H1 (cell line): Measurements from ENCODE around the gene KLHL17. TPM values are rescaled to one million over a fixed set of nuclear protein-coding genes. Genes with fewer than 3 reads are reported as not detected.

ENCODE experiments used
- BACH1 ChIP-seq: IDR thresholded peaks from 2 replicates; pipeline ENCODE4 v1.6.1; 2012; ENCODE audit warnings: low read length, improper control_type of control experiment
- BCL11A ChIP-seq, 2 experiments: IDR thresholded peaks; one replicate each; pipeline ENCODE4 v1.6.1; 2011; ENCODE audit warnings: low read depth in 2 of 2, low read length in 2 of 2, mild to moderate bottlenecking in 2 of 2
- CTBP2 ChIP-seq: IDR thresholded peaks from 2 replicates; pipeline ENCODE4 v1.7.0; 2011; ENCODE audit warnings: borderline replicate concordance, mild to moderate bottlenecking, moderate library complexity, mixed read lengths, low read length; ENCODE audit not compliant: insufficient read depth, insufficient read length
- KDM4A ChIP-seq: IDR thresholded peaks from one replicate; pipeline ENCODE4 v1.7.1; 2012; ENCODE audit warnings: low read depth, mild to moderate bottlenecking, moderate library complexity, low read length, inconsistent platforms; ENCODE audit not compliant: severe bottlenecking
- NANOG ChIP-seq: IDR thresholded peaks from 2 replicates; pipeline ENCODE4 v1.6.1; 2011; ENCODE audit warnings: low read length, low read depth, mild to moderate bottlenecking, inconsistent platforms; ENCODE audit not compliant: insufficient read depth, poor library complexity, severe bottlenecking
- NRF1 ChIP-seq: IDR thresholded peaks from 2 replicates; pipeline ENCODE4 v1.6.1; 2011; ENCODE audit warnings: mild to moderate bottlenecking, low read depth, low read length, improper control_type of control experiment
- RAD21 ChIP-seq, 2 experiments: IDR thresholded peaks in 1 of 2; conservative IDR thresholded peaks in 1 of 2; 2 replicates each; pipeline ENCODE4 v1.6.1; 2011; ENCODE audit warnings: low read depth in 2 of 2, low read length in 2 of 2, improper control_type of control experiment in 1 of 2, inconsistent platforms in 1 of 2, mild to moderate bottlenecking in 1 of 2, moderate library complexity in 1 of 2
- RFX5 ChIP-seq: IDR thresholded peaks from 2 replicates; pipeline ENCODE4 v1.6.1; 2011; ENCODE audit warnings: low read depth, low read length, improper control_type of control experiment, borderline replicate concordance
- RNF2 ChIP-seq: fragments of 200-900, 300-1000 bp; sonication (generic); IDR thresholded peaks from 2 replicates; pipeline ENCODE4 v1.7.1; 2016; ENCODE audit warnings: borderline replicate concordance, low read depth, mild to moderate bottlenecking, antibody characterized with exemption, low read length; ENCODE audit not compliant: poor library complexity, severe bottlenecking; ENCODE audit errors: missing control alignments
- SAP30 ChIP-seq: fragments of 300-600 bp; sonication (generic); IDR thresholded peaks from 2 replicates; pipeline ENCODE4 v1.7.1; 2012; ENCODE audit warnings: low read length, moderate library complexity, mild to moderate bottlenecking, inconsistent platforms; ENCODE audit not compliant: insufficient read depth, insufficient replicate concordance
- SIRT6 ChIP-seq: IDR thresholded peaks from one replicate; pipeline ENCODE4 v1.7.1; 2012; ENCODE audit warnings: low read length, inconsistent platforms
- SIX5 ChIP-seq: IDR thresholded peaks from 2 replicates; pipeline ENCODE4 v1.6.1; 2011; ENCODE audit warnings: mild to moderate bottlenecking, low read depth, low read length
- SRF ChIP-seq: IDR thresholded peaks from 2 replicates; pipeline ENCODE4 v1.6.1; 2011; ENCODE audit warnings: mild to moderate bottlenecking, low read depth, low read length, moderate library complexity
- SUZ12 ChIP-seq: fragments of 200-600 bp; sonication (generic); IDR thresholded peaks from 2 replicates; pipeline ENCODE4 v1.6.1; 2012; ENCODE audit warnings: mild to moderate bottlenecking, inconsistent platforms, low read length, moderate library complexity, mixed read lengths
- TAF7 ChIP-seq: optimal IDR thresholded peaks from 2 replicates; pipeline ENCODE3; 2011; ENCODE audit warnings: low read depth, mild to moderate bottlenecking, inconsistent platforms, low read length, moderate library complexity, borderline replicate concordance
- TEAD4 ChIP-seq: IDR thresholded peaks from 2 replicates; pipeline ENCODE4 v1.6.1; 2012; ENCODE audit warnings: low read depth, low read length, inconsistent platforms, mixed read lengths
- YY1 ChIP-seq: IDR thresholded peaks from 2 replicates; pipeline ENCODE4 v1.6.1; 2011; ENCODE audit warnings: low read depth, mild to moderate bottlenecking, low read length
- polyA plus RNA-seq, 7 experiments: library from polyadenylated mRNA; depleted of rRNA in 3 of 7; stranded (reverse) in 5 of 7; unstranded in 2 of 7; fragments of >200 nt in 5 of 7; fragments of 200-250 nt in 2 of 7; gene quantifications; 1 replicate in 5 of 7; 2 replicates in 1 of 7; 4 replicates in 1 of 7; pipeline versions ENCODE4 v1.2.1 to v1.2.3, GENCODE V29; 2011 to 2013; ENCODE audit warnings: missing spikeins in 2 of 7, mixed read lengths in 2 of 7
- total RNA-seq: library from RNA; stranded (reverse); fragmentation: NEBNext Ultra II Directional; extraction: Animal tissue kit (Norgen Biotek cat#: 25700); gene quantifications from 2 replicates; pipeline ENCODE4 v1.2.1, GENCODE V29; 2021
- TF ChIP-seq, protein P1 (sequence below): IDR thresholded peaks from 2 replicates; pipeline ENCODE4 v1.6.1; 2012; ENCODE audit warnings: low read length, inconsistent platforms
- TF ChIP-seq, protein P2 (sequence below): IDR thresholded peaks from 2 replicates; pipeline ENCODE4 v1.6.1; 2011; ENCODE audit warnings: low read length, improper control_type of control experiment

KLHL17 gene
- total and polyA plus RNA-seq, 2 of the 8 experiments (the other 6 are each of a cell fraction or from before 2014, with no cell fraction given) = 32.6 to 36.1 TPM

DNA sequence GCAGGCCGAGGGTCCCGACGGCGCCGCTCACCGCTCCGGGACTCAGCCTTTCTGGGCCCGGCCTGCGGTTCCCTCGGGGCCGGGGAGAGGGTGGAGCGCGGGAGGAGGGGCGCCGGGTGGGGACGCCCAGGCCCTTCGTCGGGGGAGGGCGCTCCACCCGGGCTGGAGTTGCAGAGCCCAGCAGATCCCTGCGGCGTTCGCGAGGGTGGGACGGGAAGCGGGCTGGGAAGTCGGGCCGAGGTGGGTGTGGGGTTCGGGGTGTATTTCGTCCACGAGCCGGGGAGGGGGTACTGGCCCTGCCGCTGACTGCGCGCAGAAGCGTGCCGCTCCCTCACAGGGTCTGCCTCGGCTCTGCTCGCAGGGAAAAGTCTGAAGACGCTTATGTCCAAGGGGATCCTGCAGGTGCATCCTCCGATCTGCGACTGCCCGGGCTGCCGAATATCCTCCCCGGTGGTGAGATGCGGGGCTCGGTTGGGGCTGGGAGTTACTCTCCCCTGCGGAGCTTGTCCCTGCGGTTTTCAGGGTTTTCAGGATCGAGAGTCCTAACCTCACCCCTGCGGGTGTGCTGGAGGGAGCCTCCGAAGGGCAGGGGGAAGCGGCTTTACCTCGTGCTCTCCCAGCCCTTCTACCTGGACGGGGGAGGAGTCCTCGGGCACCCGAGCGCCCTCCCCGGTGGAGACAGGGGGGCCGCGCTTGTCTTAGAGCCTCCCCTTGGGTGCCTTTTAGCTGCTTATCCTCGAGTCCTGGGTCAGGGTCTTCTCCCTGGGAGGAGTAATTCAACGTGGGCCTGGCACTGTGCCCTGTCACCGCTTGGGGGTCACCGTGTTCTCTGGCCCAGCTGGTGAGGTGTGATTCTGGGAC, 34.6 kb upstream of the KLHL17 start (continued):
- TF ChIP-seq KDM4A (no peak), TEAD4 (no peak), NRF1 (no peak), SIRT6 (no peak), NANOG (no peak), RNF2 (peak; percentile 73), RFX5 (no peak), TAF7 (no peak), YY1 (no peak), SRF (no peak), SIX5 (no peak), RAD21 (IDR thresholded peaks at IDR 0.05 in 1 of 2, conservative IDR thresholded peaks at IDR 0.05 in 1 of 2; ENCODE audit: low read depth in 2 of 2, low read length in 2 of 2) (0 out of 4 replicates have a peak, but pooled peaks of 1 of the 2 experiments have one; percentile 9), SUZ12 (peak; percentile 94), SAP30 (no peak), BCL11A (IDR thresholded peaks at IDR 0.05; ENCODE audit: low read depth in 2 of 2, low read length in 2 of 2) (no peak), BACH1 (no peak), CTBP2 (peak; percentile 31)
- TF ChIP-seq, protein P1, sequence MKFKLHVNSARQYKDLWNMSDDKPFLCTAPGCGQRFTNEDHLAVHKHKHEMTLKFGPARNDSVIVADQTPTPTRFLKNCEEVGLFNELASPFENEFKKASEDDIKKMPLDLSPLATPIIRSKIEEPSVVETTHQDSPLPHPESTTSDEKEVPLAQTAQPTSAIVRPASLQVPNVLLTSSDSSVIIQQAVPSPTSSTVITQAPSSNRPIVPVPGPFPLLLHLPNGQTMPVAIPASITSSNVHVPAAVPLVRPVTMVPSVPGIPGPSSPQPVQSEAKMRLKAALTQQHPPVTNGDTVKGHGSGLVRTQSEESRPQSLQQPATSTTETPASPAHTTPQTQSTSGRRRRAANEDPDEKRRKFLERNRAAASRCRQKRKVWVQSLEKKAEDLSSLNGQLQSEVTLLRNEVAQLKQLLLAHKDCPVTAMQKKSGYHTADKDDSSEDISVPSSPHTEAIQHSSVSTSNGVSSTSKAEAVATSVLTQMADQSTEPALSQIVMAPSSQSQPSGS = no peak
- TF ChIP-seq, protein P2, sequence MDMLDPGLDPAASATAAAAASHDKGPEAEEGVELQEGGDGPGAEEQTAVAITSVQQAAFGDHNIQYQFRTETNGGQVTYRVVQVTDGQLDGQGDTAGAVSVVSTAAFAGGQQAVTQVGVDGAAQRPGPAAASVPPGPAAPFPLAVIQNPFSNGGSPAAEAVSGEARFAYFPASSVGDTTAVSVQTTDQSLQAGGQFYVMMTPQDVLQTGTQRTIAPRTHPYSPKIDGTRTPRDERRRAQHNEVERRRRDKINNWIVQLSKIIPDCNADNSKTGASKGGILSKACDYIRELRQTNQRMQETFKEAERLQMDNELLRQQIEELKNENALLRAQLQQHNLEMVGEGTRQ = no peak
